ENCODE results near the gene USP36.
"Not testable (repeated sequence)": the region's sequence is repeated elsewhere in the genome, so short reads cannot be mapped to it uniquely, and the experiment has no call there.

Gene USP36

DNA sequence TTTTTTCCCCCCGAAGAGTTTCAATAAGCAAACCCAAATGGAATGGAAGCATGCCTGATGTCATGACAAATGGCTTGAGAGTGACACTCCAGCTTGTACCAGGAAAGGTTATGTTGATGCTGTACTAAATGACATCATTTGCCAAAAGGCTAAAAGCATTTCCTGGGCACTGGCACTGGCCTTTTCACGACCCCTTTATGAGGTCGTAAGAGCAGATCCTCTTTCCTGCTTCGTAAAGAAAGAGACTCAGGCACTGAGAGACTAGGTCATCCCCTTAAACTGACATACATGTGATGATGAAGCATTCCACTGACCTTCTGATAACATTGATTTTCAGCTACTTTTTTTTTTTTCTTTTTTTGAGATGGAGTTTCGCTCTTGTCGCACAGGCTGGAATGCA is 31.9 kb upstream of the USP36 start:
- no peak for DNase-seq (ENCODE audit: low spot score)

GRCh38 chr17:78870621-78871020 is 30.0 kb upstream of the USP36 start:
- DNase-seq (ENCODE audit: low spot score), result no peak

DNA sequence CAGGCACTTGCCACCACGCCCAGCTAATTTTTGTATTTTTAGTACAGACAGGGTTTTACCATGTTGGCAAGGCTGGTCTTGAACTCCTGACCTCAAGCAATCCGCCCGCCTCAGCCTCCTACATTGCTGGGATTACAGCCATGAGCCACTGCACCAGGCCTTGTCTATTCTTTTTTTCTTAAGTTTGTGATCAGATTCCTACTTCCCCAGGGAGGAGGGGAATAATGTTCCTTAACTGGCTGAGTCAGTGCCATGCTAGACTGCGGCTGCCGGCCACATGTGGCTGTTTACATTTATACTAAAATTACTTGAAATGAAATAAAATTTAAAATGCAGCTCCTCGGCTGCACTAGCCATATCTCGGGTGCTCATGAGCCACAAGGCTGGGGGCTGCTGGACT is 27.8 kb upstream of the USP36 start:
- no peak for DNase-seq (ENCODE audit: low spot score)

DNA sequence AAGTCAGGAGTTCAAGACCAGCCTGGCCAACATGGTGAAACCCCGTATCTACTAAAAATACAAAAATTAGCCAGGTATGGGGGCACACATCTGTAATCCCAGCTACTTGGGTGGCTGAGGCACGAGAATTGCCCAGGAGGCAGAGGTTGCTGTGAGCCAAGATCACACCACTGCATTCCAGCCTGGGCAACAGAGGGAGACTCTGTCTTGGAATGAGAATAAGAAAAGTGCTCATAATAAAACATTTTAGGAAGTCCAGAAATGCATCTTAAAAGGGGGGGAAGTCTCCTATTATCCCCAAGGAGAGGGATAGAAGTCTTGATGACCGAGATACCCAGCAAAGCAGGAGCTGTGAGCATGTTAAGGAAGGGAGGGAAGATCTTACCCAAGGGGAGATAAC is 26.4 kb upstream of the USP36 start:
- not testable (repeated sequence) for DNase-seq (ENCODE audit: low spot score)

DNA sequence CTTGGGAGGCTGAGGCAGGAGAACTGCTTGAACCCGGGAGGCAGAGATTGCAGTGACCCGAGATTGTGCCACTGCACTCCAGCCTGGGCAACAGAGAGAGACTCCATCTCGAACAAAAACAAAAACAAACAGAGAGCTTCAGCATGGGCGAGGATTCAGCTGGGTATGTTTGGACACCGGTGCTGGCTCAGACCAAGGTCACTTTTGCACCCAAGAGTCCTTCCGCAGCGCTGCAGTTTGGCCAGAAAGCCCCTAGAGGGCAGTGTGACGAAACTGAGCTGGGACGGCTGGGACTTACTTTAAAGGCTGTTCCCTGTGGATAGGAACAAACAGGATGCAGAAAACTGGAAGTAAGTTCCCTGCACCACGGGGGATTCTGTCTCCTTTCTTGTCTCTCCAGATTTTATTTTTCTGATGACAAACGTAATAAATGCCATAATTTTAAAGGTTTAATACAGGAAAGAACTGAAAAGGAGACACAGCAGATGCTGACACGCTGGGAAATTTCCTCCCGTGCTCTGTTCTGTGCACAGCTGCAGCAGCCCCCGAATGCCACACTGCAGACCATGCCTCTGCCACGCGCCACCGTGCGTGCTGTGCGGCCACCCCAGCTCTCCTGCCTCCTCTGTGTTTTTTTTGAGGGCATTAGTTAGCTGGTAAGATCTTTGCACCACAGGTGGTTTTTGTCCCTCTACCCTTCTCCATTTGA is 25.2 kb upstream of the USP36 start:
- DNase-seq (ENCODE audit: low spot score), result peak; percentile 69

- DNase-seq (ENCODE audit: low spot score), result no peak
These were observed 23.5 kb upstream of the USP36 start for GRCh38 chr17:78864117-78864516.

DNA sequence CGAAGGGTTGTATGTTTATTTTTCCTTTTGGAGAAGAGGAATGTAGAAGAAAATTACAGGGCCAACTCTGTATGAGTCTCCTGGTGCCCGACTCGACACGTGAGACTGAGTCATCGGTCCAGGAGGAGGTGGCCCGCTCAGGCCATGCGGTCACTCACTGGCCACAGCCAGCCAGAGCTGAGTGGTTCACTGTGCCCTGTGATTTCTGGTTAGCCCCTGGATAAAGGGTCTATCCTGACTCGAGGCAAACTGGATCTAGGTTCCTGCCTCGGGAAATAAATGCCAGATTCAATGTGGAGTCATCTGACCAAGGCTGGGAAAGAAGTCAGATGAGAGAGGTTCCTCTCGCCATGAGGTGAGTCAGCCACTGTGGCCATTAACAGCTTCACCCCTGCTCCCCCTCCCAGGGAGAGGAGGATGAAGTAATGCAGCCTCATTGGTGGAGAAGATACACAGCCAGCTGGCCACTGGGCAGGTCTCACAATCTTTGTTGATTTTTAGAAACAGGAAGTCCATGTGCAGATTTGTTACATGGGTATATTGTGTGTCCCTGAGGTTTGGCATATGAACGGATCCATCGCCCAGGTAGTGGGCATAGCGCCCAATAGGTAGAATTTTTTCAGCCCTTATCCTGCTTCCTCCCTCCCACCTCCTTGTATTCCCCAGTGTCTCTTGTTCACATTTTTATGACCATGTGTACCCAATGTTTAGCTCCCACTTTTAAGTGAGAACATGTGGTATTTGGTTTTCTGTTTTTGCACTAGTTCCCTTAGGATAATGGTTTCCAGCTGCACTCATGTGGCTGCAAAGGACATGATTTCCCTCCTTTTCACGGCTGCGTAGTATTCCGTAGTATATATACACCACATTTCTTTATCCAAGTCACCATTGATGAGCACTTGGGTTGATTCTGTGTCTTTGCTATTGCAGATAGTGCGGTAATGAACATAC is 21.7 kb upstream of the USP36 start:
- DNase-seq (ENCODE audit: low spot score), result peak; percentile 94

- DNase-seq (ENCODE audit: low spot score), result no peak
These were observed 20.6 kb upstream of the USP36 start for GRCh38 chr17:78861229-78861628.

GRCh38 chr17:78859051-78859450 is 18.4 kb upstream of the USP36 start:
- DNase-seq (ENCODE audit: low spot score), result no peak

- no peak for DNase-seq (ENCODE audit: low spot score)
These were observed 16.7 kb upstream of the USP36 start for GRCh38 chr17:78857266-78857665.

DNA sequence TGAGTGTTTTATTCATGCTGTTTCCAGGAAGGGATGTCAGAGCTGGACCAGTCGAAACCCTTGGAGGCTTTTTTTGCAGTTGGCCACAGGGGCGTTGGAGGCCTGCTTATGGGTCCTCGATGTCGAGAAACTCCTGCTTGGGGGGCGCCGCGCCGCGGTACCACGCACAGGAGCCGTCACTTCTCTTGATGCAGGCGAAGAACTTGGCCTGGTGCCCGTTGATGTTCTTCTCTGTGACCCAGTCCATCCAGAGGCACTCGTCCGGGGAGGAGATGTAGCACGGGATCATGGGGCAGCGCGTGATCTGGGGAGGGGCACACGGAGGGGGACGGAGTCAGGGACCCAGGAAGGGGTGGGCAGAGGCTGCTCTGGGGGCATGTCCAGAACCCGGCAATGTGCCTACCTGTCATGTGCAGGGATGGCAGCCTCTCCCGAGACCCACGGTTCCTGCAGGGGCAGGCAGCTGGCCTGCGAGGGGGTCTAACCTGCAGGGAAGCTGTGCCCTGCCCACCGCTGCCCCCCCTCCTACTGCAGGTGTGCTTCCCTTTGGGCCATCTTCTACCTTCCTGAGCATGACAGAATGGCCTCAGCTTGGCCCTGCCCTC is 15.0 kb upstream of the USP36 start:
- no peak for DNase-seq (ENCODE audit: low spot score)

DNA sequence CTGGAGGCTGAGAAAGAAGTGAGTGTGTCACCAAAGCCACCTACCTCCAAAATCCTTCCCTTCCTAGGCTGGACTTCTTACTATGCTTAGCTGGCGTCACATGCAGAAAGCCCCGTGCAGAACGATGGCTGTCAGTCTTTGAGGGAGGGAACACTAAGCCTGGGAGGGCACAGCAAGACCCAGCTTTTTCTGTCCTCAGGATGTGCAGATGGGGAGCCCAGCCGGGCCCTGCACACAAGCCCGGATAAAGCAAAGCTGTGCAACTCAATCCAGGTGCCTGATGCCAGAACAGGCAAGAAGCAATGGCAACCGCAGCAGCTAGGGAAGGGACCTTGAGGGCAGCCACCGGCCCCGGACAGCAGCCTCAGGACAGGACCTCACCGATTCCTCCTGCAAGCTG is 13.9 kb upstream of the USP36 start:
- DNase-seq (ENCODE audit: low spot score), result no peak

- DNase-seq (ENCODE audit: low spot score), result no peak
These were observed 13.3 kb upstream of the USP36 start for GRCh38 chr17:78853926-78854394.

GRCh38 chr17:78852709-78853121 is 12.1 kb upstream of the USP36 start:
- DNase-seq (ENCODE audit: low spot score), result no peak

GRCh38 chr17:78849026-78849425 is 8.4 kb upstream of the USP36 start:
- DNase-seq (ENCODE audit: low spot score), result no peak

GRCh38 chr17:78847052-78847451 is 6.4 kb upstream of the USP36 start:
- DNase-seq (ENCODE audit: low spot score), result no peak

GRCh38 chr17:78844301-78845005 is 3.8 kb upstream of the USP36 start:
- DNase-seq (ENCODE audit: low spot score), result no peak

GRCh38 chr17:78842881-78843565 is 2.4 kb upstream of the USP36 start:
- DNase-seq (ENCODE audit: low spot score), result peak; percentile 75

DNA sequence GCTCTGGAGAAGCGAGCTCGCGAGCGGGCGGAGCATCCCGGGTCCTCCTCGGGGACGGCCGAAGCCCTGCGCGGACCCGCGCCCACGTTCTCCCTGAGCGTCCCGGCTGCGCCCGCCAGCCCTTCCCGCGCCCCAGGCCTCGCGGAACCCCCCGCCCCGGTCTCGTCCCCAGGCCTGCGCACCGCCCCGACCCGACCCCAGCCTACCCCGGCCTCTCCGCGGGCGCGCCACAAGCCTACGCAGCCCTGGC is 159 bp downstream of the USP36 start:
- DNase-seq (ENCODE audit: low spot score), result no peak

- DNase-seq (ENCODE audit: low spot score), result peak; percentile 56
These were observed 668 bp downstream of the USP36 start for GRCh38 chr17:78839762-78840529.

- DNase-seq (ENCODE audit: low spot score), result peak; percentile 30
These were observed 1.3 kb downstream of the USP36 start for GRCh38 chr17:78839235-78839761.
